ENCODE results near the gene TUBE1. TPM values are rescaled to one million over a fixed set of nuclear protein-coding genes. Genes with fewer than 3 reads are reported as not detected.
"Not testable (repeated sequence)": the region's sequence is repeated elsewhere in the genome, so short reads cannot be mapped to it uniquely, and the experiment has no call there.

Gene TUBE1
- total RNA-seq, 1 donor from 2014 or later: 26.3 TPM

- no peaks in the 10 kb centered on the region for H3K9me3 Mint-ChIP-seq
- H3K4me1 Mint-ChIP-seq: peaks cover 11% of the 10 kb centered on the region
- H3K36me3 Mint-ChIP-seq (ENCODE audit: low read depth): peaks cover 3% of the 10 kb centered on the region
- H3K27ac Mint-ChIP-seq (ENCODE audit: unreplicated experiment): no peak overlapping the region
- no peak for DNase-seq (ENCODE audit: low read depth, low spot score)
- no peak for TF ChIP-seq CTCF (conservative IDR thresholded peaks at IDR 0.05)
- no peaks in the 10 kb centered on the region for H3K27me3 Mint-ChIP-seq (ENCODE audit: low read depth)
- no peak overlapping the region for H3K4me3 Mint-ChIP-seq
These were observed 26.1 kb upstream of the TUBE1 start for GRCh38 chr6:112113431-112113830.

- DNase-seq (ENCODE audit: low read depth, low spot score): no peak
- no peak for TF ChIP-seq CTCF (conservative IDR thresholded peaks at IDR 0.05)
- no peak overlapping the region for H3K4me3 Mint-ChIP-seq
- H3K27me3 Mint-ChIP-seq (ENCODE audit: low read depth): no peaks in the 10 kb centered on the region
- peaks cover 22% of the 10 kb centered on the region for H3K36me3 Mint-ChIP-seq (ENCODE audit: low read depth)
- H3K27ac Mint-ChIP-seq (ENCODE audit: unreplicated experiment): peak overlapping the region; percentile 4
- H3K4me1 Mint-ChIP-seq: peaks cover 11% of the 10 kb centered on the region
- peaks cover 12% of the 10 kb centered on the region for H3K9me3 Mint-ChIP-seq
These were observed 22.0 kb upstream of the TUBE1 start for GRCh38 chr6:112109262-112109661.

GRCh38 chr6:112106562-112106961 lies 19.3 kb upstream of the TUBE1 start:
- H3K27me3 Mint-ChIP-seq (ENCODE audit: low read depth): no peaks in the 10 kb centered on the region
- H3K36me3 Mint-ChIP-seq (ENCODE audit: low read depth): peaks cover 35% of the 10 kb centered on the region
- H3K9me3 Mint-ChIP-seq: peaks cover 12% of the 10 kb centered on the region
- H3K27ac Mint-ChIP-seq (ENCODE audit: unreplicated experiment): no peak overlapping the region
- no peak for DNase-seq (ENCODE audit: low read depth, low spot score)
- no peak overlapping the region for H3K4me3 Mint-ChIP-seq
- TF ChIP-seq CTCF (conservative IDR thresholded peaks at IDR 0.05): no peak
- peaks cover 11% of the 10 kb centered on the region for H3K4me1 Mint-ChIP-seq

GRCh38 chr6:112106026-112106425 lies 18.7 kb upstream of the TUBE1 start:
- peaks cover 12% of the 10 kb centered on the region for H3K9me3 Mint-ChIP-seq
- not testable (repeated sequence) for H3K27me3 Mint-ChIP-seq (ENCODE audit: low read depth); H3K27ac Mint-ChIP-seq (ENCODE audit: unreplicated experiment); H3K4me3 Mint-ChIP-seq; DNase-seq (ENCODE audit: low read depth, low spot score)
- H3K4me1 Mint-ChIP-seq: peaks cover 11% of the 10 kb centered on the region
- peaks cover 35% of the 10 kb centered on the region for H3K36me3 Mint-ChIP-seq (ENCODE audit: low read depth)

- Mint-ChIP-seq H3K4me1 (no peaks in the 10 kb centered on the region), H3K27me3 (ENCODE audit: low read depth) (no peaks in the 10 kb centered on the region), H3K9me3 (peaks cover 8% of the 10 kb centered on the region), H3K36me3 (ENCODE audit: low read depth) (peaks cover 26% of the 10 kb centered on the region), H3K27ac (ENCODE audit: unreplicated experiment) (no peak overlapping the region), H3K4me3 (no peak overlapping the region)
- TF ChIP-seq CTCF (conservative IDR thresholded peaks at IDR 0.05): no peak
- DNase-seq (ENCODE audit: low read depth, low spot score): no peak
These were observed 13.3 kb upstream of the TUBE1 start for GRCh38 chr6:112100561-112100960.

- DNase-seq (ENCODE audit: low read depth, low spot score): no peak
- H3K36me3 Mint-ChIP-seq (ENCODE audit: low read depth): peaks cover 2% of the 10 kb centered on the region
- no peak for TF ChIP-seq CTCF (conservative IDR thresholded peaks at IDR 0.05)
- H3K27ac Mint-ChIP-seq (ENCODE audit: unreplicated experiment): no peak overlapping the region
- H3K9me3 Mint-ChIP-seq: no peaks in the 10 kb centered on the region
- H3K4me1 Mint-ChIP-seq: no peaks in the 10 kb centered on the region
- H3K27me3 Mint-ChIP-seq (ENCODE audit: low read depth): no peaks in the 10 kb centered on the region
- no peak overlapping the region for H3K4me3 Mint-ChIP-seq
These were observed 9.6 kb upstream of the TUBE1 start for GRCh38 chr6:112096901-112097300.

All from neural crest cell (in vitro differentiated cells).